OCI-LY7 (cell line): ENCODE data around the gene ADAMTSL4.

Experiments used
- EZH2phosphoT487 ChIP-seq: fragments of 200-600 bp; sonication (generic); IDR thresholded peaks from 2 replicates; pipeline ENCODE4 v1.6.1; 2018; ENCODE audit warnings: low read depth, borderline replicate concordance, mild to moderate bottlenecking, mixed run types, antibody characterized with exemption, low read length, moderate library complexity, mixed read lengths
- TF ChIP-seq, protein P1 (sequence below): fragments of 200-600 bp; sonication (generic); conservative IDR thresholded peaks from 2 replicates; pipeline ENCODE4 v1.5.1; 2014; ENCODE audit warnings: mild to moderate bottlenecking, antibody characterized with exemption, low read length, moderate library complexity, mixed read lengths

DNA sequence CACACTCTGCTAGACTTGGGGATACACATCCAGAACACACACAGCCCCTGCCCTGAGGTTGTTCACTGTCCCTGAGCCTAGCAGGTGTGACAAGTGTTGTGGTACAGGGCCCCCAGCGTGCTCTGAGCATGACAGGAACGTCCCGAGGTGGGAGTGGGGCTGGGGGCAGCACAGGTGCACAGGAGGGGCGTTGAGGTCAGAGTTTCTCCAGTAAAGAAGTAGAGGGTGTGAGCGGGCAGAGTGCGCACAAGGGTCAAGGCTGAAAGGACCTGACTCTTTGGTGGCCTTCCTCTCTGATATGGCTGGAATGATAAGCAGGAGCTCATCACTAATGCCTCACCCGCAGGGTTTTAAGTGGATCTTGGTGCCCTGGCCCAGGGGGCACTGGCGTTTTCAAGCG is 34.9 kb upstream of the ADAMTSL4 start:
- TF ChIP-seq, protein P1, sequence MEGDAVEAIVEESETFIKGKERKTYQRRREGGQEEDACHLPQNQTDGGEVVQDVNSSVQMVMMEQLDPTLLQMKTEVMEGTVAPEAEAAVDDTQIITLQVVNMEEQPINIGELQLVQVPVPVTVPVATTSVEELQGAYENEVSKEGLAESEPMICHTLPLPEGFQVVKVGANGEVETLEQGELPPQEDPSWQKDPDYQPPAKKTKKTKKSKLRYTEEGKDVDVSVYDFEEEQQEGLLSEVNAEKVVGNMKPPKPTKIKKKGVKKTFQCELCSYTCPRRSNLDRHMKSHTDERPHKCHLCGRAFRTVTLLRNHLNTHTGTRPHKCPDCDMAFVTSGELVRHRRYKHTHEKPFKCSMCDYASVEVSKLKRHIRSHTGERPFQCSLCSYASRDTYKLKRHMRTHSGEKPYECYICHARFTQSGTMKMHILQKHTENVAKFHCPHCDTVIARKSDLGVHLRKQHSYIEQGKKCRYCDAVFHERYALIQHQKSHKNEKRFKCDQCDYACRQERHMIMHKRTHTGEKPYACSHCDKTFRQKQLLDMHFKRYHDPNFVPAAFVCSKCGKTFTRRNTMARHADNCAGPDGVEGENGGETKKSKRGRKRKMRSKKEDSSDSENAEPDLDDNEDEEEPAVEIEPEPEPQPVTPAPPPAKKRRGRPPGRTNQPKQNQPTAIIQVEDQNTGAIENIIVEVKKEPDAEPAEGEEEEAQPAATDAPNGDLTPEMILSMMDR = no peak
- no peak for TF ChIP-seq EZH2phosphoT487
